Measurements from ENCODE around the gene MBTD1.
"Not testable (repeated sequence)": the region's sequence is repeated elsewhere in the genome, so short reads cannot be mapped to it uniquely, and the experiment has no call there.

The MBTD1 gene

DNA sequence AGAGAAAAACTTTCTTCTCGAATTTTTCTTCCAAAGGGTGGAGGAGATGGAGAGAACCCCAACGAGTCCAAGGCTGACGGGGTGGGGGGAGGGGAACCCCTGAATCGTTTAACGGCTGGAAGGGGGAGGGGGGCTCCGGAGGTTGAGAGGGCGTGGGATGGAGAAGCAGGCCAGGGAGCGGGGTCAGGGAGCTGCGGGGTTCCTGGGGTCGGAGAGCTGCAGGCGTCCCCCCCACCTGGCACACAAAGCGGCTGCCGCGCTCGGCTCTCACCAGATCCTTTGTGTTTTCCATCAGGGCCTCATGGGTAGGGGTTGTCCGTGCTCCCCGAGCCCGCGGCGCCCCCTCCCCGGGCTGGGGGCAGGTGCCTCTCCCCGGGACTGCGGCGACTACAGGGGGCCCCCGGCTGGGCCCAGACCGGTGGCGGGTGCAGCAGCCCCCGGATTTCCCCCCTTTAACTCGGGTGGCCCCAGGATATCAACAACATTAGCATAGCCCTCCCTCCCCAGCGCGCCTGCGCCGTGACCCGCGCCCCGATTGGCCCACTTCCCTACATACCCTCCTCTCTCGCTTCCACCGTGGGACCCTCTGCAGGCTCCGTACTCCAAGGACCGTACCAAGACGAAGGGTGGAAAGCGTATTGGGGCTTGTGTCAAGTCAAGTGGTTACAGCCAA lies at the start of gene MBTD1:
TSS of gene MBTD1 (minus strand) at position 486 of the 673 bp plus-strand sequence. CDS start 34,888 bp downstream, outside the sequence.
- peaks cover 72% of the 10 kb centered on the region for H3K4me1 Mint-ChIP-seq
- no peaks in the 10 kb centered on the region for H3K9me3 Mint-ChIP-seq
- peak within 1 kb of the TSS; percentile 98 for H3K27ac Mint-ChIP-seq
- peaks cover 51% of the 10 kb centered on the region for H3K36me3 Mint-ChIP-seq (ENCODE audit: low read depth)
- H3K27me3 Mint-ChIP-seq, result no peaks in the 10 kb centered on the region
- peak within 1 kb of the TSS; percentile 93 for H3K4me3 Mint-ChIP-seq
- ATAC-seq (peak; percentile 93), DNase-seq (peak; percentile 96)

DNA sequence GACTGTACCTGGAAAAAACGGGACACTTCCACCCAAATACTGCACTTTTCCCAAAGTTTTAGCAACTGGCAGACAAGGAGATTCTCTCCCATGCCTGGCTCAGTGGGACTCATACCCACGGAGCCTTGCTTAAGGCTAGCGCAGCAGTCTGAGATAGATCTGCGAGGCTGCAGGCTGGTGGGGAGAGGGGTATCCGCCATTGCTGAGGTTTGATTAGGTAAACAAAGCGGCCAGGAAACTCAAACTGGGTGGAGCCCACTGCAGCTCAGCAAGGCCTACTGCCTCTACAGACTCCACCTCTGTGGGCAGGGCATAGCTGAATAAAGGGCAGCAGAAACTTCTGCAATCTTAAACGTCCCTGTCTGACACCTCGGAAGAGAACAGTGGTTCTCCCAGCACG lies 45.3 kb upstream of the MBTD1 start:
- H3K27me3 Mint-ChIP-seq, result peaks cover 6% of the 10 kb centered on the region
- ATAC-seq (no peak), DNase-seq (no peak)
- no peak overlapping the region for H3K27ac Mint-ChIP-seq
- no peak overlapping the region for H3K4me3 Mint-ChIP-seq
- H3K36me3 Mint-ChIP-seq (ENCODE audit: low read depth), result peaks cover 9% of the 10 kb centered on the region
- peaks cover 22% of the 10 kb centered on the region for H3K9me3 Mint-ChIP-seq
- no peaks in the 10 kb centered on the region for H3K4me1 Mint-ChIP-seq

GRCh38 chr17:51299859-51300258 lies 40.0 kb upstream of the MBTD1 start:
- ATAC-seq (no peak), DNase-seq (no peak)
- no peaks in the 10 kb centered on the region for H3K9me3 Mint-ChIP-seq
- H3K27me3 Mint-ChIP-seq, result no peaks in the 10 kb centered on the region
- H3K4me1 Mint-ChIP-seq, result peaks cover 3% of the 10 kb centered on the region
- H3K27ac Mint-ChIP-seq, result no peak overlapping the region
- H3K4me3 Mint-ChIP-seq, result no peak overlapping the region
- H3K36me3 Mint-ChIP-seq (ENCODE audit: low read depth), result peaks cover 17% of the 10 kb centered on the region

GRCh38 chr17:51298508-51299371 lies 38.9 kb upstream of the MBTD1 start:
- H3K27me3 Mint-ChIP-seq, result no peaks in the 10 kb centered on the region
- H3K4me3 Mint-ChIP-seq, result no peak overlapping the region
- no peak for DNase-seq
- ATAC-seq, result no peak
- H3K27ac Mint-ChIP-seq, result peak overlapping the region; percentile 50
- H3K9me3 Mint-ChIP-seq, result no peaks in the 10 kb centered on the region
- peaks cover 3% of the 10 kb centered on the region for H3K4me1 Mint-ChIP-seq
- H3K36me3 Mint-ChIP-seq (ENCODE audit: low read depth), result peaks cover 25% of the 10 kb centered on the region

- H3K36me3 Mint-ChIP-seq (ENCODE audit: low read depth), result peaks cover 51% of the 10 kb centered on the region
- not testable (repeated sequence) for DNase-seq, H3K4me3 Mint-ChIP-seq, H3K9me3 Mint-ChIP-seq, H3K4me1 Mint-ChIP-seq, ATAC-seq, H3K27me3 Mint-ChIP-seq, H3K27ac Mint-ChIP-seq
Observed at GRCh38 chr17:51294338-51294737, 34.5 kb upstream of the MBTD1 start.

- Mint-ChIP-seq H3K4me3 (no peak overlapping the region), H3K4me1 (peaks cover 2% of the 10 kb centered on the region), H3K36me3 (ENCODE audit: low read depth) (peaks cover 66% of the 10 kb centered on the region), H3K9me3 (no peaks in the 10 kb centered on the region), H3K27ac (no peak overlapping the region), H3K27me3 (no peaks in the 10 kb centered on the region)
- ATAC-seq (no peak), DNase-seq (no peak)
Observed at GRCh38 chr17:51289696-51290111, 29.9 kb upstream of the MBTD1 start.

DNA sequence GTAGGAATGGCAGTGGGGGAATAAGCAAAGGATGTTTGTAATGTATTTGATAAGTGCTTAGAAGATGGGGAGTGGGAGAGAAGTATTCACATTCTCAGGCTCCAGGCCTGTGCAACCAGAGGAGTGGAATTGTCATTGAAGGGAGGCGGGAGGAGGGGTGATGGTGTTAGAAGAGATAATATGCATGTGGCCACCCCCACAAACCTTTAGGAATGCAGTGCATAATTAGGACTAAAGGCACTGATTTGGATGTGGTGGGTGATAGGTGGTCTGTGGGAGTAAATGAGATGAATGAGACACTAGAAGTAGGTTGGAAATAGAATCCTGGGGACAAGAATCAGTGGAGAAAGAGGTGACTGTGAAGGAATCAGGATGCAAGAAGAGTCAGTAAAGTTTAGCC lies 27.6 kb upstream of the MBTD1 start:
- Mint-ChIP-seq H3K27me3 (no peaks in the 10 kb centered on the region), H3K4me3 (no peak overlapping the region), H3K9me3 (no peaks in the 10 kb centered on the region), H3K27ac (no peak overlapping the region), H3K4me1 (peaks cover 2% of the 10 kb centered on the region), H3K36me3 (ENCODE audit: low read depth) (peaks cover 59% of the 10 kb centered on the region)
- ATAC-seq, result no peak
- no peak for DNase-seq

DNA sequence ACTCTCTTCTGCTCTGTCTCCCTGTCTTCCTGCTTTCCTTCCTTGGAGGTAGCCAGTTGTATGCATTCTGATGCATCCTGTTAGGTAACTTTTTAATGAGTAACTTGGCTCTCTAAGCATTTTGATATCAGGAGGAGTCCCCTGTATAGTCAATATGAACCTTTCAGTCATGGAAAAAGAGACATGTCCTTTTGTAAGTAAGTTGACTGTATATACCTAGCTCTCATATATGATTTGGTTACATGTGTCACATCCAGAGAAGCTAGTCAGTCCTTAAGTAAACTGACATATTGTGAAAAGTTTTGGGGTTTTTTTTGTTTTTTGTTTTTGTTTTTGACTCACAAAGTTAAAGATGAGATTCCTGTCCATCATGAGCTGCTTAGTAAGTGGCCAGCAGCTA lies 19.3 kb upstream of the MBTD1 start:
- Mint-ChIP-seq H3K4me1 (peaks cover 2% of the 10 kb centered on the region), H3K27me3 (no peaks in the 10 kb centered on the region), H3K4me3 (no peak overlapping the region), H3K27ac (no peak overlapping the region), H3K36me3 (ENCODE audit: low read depth) (peaks cover 67% of the 10 kb centered on the region), H3K9me3 (no peaks in the 10 kb centered on the region)
- ATAC-seq (peak; percentile 59), DNase-seq (no peak)

- H3K27me3 Mint-ChIP-seq, result no peaks in the 10 kb centered on the region
- H3K36me3 Mint-ChIP-seq (ENCODE audit: low read depth), result peaks cover 65% of the 10 kb centered on the region
- DNase-seq, result no peak
- no peak overlapping the region for H3K27ac Mint-ChIP-seq
- no peak for ATAC-seq
- peaks cover 9% of the 10 kb centered on the region for H3K4me1 Mint-ChIP-seq
- no peaks in the 10 kb centered on the region for H3K9me3 Mint-ChIP-seq
- no peak overlapping the region for H3K4me3 Mint-ChIP-seq
Observed at GRCh38 chr17:51275381-51275780, 15.5 kb upstream of the MBTD1 start.

DNA sequence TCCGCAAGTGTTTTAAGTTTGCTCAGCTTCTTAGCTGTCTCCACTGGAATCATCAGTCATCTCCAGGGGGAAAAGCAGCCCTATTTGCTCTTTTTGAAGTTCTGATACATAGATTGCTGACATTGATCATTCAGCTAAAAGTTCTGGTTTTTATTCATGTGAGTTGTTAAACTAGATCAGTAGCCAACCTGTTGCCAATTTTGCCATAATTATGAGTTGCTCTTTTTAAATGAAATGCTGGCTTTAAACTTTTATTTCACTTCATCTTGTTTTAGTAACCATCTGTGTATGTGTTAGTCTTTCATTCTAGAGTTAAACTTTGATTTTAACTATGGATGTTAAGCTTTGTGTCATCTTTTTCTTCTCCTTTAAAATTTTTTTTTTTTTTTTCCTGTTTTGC lies 13.0 kb upstream of the MBTD1 start:
- Mint-ChIP-seq H3K36me3 (ENCODE audit: low read depth) (peaks cover 63% of the 10 kb centered on the region), H3K27ac (no peak overlapping the region), H3K9me3 (no peaks in the 10 kb centered on the region), H3K4me3 (no peak overlapping the region), H3K27me3 (no peaks in the 10 kb centered on the region), H3K4me1 (peaks cover 11% of the 10 kb centered on the region)
- DNase-seq, result no peak
- ATAC-seq, result no peak

- Mint-ChIP-seq H3K4me1 (peaks cover 20% of the 10 kb centered on the region), H3K27ac (peak overlapping the region; percentile 20), H3K27me3 (no peaks in the 10 kb centered on the region), H3K9me3 (no peaks in the 10 kb centered on the region), H3K4me3 (no peak overlapping the region), H3K36me3 (ENCODE audit: low read depth) (peaks cover 67% of the 10 kb centered on the region)
- ATAC-seq (no peak), DNase-seq (no peak)
Observed at GRCh38 chr17:51270636-51271035, 10.8 kb upstream of the MBTD1 start.

DNA sequence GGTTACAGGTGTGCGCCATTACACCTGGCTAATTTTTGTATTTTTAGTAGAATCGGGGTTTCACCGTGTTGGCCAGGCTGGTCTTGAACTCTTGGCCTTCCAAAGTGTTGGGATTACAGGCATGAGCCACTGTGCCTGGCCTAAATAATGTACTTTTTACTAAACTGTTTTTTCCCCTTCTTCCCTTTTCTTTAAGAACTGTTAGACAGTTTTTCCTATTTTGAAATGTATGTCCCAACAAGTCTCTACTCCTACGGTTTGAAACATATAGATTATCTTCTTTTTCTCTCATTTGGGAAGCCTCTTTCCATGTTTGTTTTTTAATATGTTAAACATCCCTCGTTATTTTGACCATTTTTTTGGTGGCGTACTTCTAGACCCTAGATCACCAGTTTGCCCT lies 10.1 kb upstream of the MBTD1 start:
- DNase-seq, result no peak
- Mint-ChIP-seq H3K4me1 (peaks cover 19% of the 10 kb centered on the region), H3K9me3 (no peaks in the 10 kb centered on the region), H3K27me3 (no peaks in the 10 kb centered on the region), H3K27ac (no peak overlapping the region), H3K36me3 (ENCODE audit: low read depth) (peaks cover 65% of the 10 kb centered on the region), H3K4me3 (no peak overlapping the region)
- ATAC-seq, result no peak

GRCh38 chr17:51264466-51264865 lies 4.6 kb upstream of the MBTD1 start:
- H3K27ac Mint-ChIP-seq, ATAC-seq, H3K4me3 Mint-ChIP-seq, DNase-seq, H3K9me3 Mint-ChIP-seq, H3K27me3 Mint-ChIP-seq: not testable (repeated sequence)
- Mint-ChIP-seq H3K4me1 (peaks cover 45% of the 10 kb centered on the region), H3K36me3 (ENCODE audit: low read depth) (peaks cover 64% of the 10 kb centered on the region)

DNA sequence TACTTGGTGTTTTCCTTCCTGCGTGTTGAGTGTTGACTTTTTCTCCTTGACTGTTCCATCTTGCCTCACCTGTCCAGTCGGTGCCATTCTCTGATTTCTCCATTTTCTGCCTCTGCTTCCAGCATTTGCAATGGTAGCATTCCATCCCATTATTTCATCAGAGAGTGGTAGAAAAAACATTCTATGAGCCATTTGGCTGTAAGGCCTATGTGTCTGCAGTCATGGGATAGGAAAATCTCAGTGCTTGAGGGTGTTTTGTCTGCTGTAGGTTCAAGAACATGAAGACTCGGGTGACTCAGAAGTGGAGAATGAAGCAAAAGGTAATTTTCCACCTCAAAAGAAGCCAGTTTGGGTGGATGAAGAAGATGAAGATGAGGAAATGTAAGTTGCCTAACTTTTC lies 3.2 kb upstream of the MBTD1 start:
- H3K27me3 Mint-ChIP-seq, result no peaks in the 10 kb centered on the region
- H3K27ac Mint-ChIP-seq, result peak overlapping the region; percentile 74
- DNase-seq, result no peak
- no peak for ATAC-seq
- H3K36me3 Mint-ChIP-seq (ENCODE audit: low read depth), result peaks cover 60% of the 10 kb centered on the region
- H3K4me3 Mint-ChIP-seq, result peak overlapping the region; percentile 68
- H3K9me3 Mint-ChIP-seq, result no peaks in the 10 kb centered on the region
- peaks cover 57% of the 10 kb centered on the region for H3K4me1 Mint-ChIP-seq
